ENCODE measurements around the gene PXK.
A peak's percentile ranks its signal among the peaks of the same experiment; 100 is the strongest.
"Not testable (repeated sequence)": the region's sequence is repeated elsewhere in the genome, so short reads cannot be mapped to it uniquely, and the experiment has no call there.

PXK gene

DNA sequence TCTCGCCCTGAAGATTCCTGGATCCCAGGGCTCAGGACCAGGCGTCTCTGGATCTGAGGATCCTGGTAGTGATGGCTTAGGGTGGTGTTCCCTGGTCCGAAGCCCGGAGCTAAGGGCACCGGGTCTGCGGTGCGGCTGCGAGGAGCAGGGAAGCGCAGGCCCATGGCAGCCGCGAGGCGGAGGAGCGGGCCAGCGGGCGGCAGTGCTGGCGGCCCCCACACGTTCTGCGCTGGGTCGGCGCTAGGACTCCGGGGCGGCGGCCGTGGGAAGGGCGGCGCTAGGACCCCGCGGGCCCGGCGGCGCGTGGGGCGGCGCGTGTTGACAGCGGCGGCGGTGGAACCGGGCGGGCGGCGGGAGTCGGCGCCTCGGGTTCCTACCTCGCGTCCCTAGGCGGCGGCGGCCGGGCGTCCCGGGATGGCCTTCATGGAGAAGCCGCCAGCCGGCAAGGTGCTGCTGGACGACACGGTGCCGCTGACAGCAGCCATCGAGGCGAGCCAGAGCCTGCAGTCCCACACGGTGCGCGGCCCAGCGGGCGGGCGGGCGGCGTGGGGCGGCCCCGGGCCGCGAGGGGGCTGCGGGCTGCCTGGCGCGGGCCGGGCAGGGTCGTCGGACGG lies at the start of gene PXK:
Gene PXK, plus strand, starts transcription at position 318 of the 614 bp plus-strand sequence. Its CDS starts 97 bp downstream, at position 415.
- DNase-seq (ENCODE audit: low spot score), result peak; percentile 85

DNA sequence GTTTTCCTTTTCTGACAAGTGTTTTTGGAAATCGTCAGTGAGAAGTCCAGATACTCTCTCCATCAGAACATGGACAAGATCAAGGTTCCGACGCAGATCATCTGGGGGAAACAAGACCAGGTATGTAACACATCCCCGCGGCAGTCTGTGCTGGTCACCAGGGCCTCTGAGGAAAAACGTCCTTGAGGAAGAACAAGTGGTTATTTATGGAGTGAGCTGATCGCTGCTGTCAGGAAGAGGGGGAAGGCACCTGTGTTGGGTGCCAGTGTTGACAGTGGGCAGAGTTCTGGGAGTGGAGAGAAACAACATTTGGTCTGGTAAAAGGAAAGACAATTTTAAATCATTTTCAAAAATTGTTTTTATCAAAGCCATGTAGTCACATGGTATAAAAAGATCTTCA lies 47.4 kb upstream of the PXK start:
- DNase-seq (ENCODE audit: low spot score), result no peak

DNA sequence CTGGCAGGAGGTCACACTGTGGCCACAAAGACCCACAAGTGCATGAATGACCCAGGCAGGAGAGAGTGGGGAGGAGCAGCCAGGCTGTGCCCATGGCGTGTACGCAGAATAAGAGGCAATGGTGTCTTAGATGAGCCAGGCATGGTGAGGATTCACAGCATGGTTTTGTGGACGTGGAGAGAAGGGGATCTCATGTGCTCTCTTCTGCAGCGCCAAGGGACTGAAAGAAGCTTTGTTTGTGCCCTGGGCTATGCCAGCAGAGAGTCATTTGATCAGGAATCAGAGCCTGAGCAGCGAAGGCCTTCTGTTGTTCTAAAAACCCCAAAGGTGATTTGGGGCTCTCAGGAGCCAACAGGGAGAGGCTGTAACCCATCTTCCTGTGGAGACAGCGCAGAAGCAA lies 45.3 kb upstream of the PXK start:
- peak; percentile 94 for DNase-seq (ENCODE audit: low spot score)

DNA sequence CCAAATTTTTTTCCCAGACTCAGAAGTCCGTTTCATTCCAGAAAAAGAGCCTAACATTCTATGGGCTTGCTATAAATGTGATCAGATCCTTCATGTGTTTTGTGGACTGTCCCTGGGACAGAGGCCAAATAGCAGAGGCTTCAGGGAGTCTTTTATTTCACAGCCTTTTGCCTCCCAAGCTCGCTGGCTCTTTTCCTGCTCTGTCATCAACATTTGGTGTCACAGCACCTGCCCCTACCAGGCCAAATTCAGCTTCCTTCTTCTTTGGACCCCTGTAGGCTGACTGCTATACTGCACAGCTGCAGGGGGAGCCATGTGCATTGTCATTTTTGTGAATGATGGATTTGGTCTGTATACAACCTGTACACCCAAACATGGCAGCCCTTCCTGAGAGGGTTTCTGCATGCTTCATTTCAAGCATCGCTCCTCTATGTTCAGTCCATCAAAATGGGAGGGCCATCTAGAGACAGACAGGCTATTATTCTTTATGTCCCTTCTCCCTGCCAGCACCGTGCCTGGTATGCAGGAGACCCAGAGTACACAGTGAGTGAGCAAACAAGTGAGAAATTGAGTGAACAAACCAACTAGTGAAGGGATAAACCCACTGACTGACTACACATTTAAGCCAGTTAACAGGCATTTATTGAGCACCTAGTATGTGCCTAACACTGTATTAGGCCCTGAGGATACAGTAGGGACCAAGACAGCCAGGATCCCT lies 44.5 kb upstream of the PXK start:
- DNase-seq (ENCODE audit: low spot score), result no peak

DNA sequence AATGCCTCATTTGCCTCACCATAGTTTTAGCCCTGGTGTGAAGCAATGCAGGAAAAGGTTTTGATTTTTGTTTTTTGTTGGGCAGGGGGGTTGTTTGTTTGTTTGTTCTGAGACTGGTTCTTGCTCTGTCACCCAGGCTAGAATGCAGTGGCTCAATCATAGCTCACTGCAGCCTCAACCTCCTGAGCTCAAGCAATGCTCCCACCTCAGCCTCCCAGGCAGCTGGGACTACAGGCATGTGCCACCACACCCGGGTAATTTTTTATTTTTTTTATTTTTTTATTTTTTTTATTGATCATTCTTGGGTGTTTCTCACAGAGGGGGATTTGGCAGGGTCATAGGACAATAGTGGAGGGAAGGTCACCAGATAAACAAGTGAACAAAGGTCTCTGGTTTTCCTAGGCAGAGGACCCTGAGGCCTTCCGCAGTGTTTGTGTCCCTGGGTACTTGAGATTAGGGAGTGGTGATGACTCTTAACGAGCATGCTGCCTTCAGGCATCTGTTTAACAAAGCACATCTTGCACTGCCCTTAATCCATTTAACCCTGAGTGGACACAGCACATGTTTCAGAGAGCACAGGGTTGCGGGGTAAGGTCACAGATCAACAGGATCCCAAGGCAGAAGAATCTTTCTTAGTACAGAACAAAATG lies 43.6 kb upstream of the PXK start:
- not testable (repeated sequence) for DNase-seq (ENCODE audit: low spot score)

DNA sequence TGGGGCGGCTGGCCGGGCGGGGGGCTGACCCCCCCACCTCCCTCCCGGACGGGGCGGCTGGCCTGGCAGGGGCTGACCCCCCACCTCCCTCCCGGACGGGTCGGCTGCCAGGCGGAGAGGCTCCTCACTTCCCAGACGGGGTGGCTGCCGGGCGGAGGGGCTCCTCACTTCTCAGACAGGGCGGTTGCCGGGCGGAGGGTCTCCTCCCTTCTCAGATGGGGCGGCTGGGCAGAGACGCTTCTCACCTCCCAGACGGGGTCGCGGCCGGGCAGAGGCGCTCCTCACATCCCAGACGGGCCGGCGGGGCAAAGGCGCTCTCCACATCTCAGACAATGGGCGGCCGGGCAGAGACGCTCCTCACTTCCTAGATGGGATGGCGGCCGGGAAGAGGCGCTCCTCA lies 42.2 kb upstream of the PXK start:
- not testable (repeated sequence) for DNase-seq (ENCODE audit: low spot score)

DNA sequence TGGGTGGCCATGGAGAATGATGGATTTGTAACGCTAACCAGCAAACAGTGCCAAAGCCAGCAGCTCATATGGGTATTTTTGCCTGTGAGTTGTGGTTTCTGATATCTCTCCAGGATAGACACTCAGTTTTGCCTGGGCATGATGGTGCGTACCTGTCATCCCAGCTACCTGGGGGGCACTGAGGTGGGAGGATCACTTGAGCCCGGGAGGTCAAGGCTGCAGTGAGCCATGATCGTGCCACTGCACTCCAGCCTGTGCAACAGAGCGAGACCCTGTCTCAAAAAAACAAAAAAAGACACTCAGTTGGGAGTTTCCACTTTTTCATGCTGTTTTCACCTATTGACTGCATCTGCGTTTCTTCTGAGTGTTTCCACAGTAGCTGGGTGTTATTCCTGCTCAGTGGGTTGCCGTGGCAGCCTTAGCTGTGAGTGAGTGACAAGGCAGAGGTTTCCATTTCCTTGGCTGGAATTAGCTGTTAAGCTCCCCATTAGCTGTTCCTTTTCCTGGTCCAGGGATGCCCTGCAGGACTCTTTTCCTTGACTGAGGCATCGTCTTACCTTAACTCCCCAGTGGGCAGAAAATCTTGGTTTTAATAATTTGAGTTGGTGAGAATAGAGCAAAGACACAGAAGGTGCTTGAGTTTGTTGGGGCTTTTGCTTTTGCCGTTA lies 40.9 kb upstream of the PXK start:
- no peak for DNase-seq (ENCODE audit: low spot score)

DNA sequence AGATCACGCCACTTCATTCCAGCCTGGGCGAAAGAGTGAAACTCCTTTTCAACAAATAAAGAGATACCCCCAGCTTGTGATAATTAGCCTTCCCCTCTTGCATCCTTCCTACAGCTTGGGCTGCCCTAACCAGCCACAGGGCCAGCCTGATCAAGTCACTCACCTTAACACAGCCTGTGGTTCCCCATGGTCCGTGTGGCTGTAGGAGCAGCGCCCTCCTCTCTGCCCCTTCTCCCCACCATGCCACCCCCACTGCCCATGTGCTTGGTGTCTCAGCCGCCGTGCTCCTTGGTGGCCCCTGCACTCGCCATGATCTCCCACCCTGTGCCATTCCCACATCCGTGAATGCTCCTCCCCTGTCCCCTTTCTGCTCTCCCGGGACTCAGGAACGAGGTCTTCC lies 39.8 kb upstream of the PXK start:
- no peak for DNase-seq (ENCODE audit: low spot score)

DNA sequence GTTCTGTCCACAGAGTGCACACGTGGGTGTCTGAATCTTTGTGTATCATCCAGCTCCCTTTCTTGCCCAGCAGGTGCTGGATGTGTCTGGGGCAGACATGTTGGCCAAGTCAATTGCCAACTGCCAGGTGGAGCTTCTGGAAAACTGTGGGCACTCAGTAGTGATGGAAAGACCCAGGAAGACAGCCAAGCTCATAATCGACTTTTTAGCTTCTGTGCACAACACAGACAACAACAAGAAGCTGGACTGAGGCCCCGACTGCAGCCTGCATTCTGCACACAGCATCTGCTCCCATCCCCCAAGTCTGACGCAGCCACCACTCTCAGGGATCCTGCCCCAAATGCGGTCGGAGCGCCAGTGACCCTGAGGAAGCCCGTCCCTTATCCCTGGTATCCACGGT lies 39.2 kb upstream of the PXK start:
- DNase-seq (ENCODE audit: low spot score), result peak; percentile 82

DNA sequence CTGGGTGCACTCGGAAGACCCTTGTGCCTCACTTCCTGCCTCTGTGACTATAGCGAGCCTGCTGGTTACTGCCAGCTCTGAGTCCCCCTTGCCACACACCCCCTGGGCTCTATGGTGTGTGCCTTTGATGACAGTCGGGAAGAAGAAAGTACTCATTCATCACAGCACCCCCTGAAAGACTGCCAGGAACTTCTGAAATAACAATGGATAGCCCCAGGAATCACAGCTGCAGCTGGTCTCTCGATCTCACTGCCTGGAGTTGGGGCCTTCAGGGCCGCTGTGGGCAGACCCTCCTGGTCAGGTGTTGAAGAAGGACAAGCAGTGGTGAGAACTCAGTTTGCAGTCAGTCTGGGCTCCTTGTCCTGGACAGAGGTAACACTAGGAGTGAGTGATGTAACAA lies 36.4 kb upstream of the PXK start:
- DNase-seq (ENCODE audit: low spot score), result peak; percentile 97

DNA sequence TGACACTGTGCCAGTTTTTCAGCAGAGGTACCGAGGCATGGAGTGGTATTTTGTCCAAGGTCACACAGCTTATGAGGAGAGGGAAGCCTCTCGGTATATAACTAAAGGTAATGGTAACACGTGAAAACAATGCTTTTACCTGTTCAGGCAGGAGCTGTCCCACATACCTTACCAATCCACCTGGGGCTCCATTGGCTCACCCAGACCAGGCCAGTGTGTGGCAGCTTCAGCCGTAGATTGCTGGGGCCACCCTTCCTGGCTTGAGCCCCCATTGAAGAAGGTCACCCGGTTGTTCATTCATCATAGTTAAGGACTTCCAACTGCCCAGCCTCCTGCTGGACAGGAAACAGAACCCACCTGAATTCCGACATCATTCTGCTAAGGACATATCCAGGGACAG lies 35.8 kb upstream of the PXK start:
- no peak for DNase-seq (ENCODE audit: low spot score)

DNA sequence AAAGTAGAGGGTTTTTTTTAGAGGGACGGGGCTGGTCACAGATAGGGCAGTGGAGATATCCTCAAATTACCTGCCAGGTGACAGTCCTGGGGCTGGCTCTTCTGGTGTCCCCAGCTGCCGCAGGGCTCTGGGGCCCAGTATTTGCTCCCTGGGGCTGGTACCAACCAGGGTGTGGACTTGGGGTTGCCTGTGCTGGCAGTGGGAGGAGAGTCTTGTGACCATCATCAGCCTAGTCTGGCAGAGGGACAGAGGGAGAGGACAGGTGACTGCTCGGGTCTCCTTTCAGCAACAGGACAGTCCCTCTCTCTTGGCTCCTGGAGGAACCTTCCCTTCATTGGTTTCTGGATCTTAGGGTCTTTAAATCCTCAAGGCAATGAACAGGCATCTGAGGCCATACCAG lies 34.5 kb upstream of the PXK start:
- DNase-seq (ENCODE audit: low spot score), result no peak

DNA sequence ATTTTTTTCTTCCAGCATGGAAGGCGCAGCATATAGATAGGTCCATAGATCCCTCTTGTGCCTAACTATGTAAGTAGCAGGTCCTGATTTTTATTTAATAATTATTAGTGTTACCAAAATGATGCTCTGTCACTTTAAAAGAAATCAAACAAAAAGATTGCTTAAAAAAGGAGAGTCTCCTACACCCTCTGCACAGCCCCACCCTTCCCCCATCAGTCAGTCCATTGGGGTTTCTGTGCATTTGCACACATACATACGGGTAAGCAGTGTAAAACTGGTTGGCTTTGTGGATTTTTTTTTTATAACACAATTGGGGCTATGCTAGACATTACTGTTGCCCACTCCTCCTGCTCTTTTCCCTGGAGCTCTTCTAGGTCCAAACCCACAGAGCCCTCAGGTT lies 33.6 kb upstream of the PXK start:
- no peak for DNase-seq (ENCODE audit: low spot score)

DNA sequence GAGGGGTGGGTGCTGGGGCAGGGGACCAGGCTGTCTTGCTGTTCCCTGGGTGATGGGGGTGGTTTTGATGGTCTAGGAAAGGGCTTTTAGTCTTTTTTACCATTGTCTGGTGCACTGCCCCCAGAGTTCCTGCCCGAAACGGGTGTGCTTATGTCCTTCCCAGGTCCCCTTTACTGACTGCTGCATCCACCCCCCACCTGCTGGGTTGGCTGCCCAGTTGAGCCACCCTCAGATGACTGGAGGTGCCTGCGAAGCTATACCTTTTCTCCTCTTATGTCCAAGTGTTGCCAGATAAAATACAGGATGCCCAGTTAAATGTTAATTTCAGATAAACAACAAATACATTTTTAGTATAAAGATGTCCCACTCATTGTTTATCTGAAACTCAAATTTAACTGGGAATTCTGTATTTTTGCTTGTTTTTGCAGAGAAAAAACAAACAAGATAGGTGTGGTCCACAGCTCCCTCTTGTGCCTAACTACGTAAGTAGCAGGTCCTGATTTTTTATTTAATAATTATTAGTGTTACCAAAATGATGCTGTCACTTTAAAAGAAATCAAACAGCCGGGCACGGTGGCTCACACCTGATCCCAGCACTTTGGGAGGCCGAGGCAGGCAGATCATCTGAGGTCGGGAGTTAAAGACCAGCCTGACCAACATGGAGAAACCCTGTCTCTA lies 32.7 kb upstream of the PXK start:
- no peak for DNase-seq (ENCODE audit: low spot score)

DNA sequence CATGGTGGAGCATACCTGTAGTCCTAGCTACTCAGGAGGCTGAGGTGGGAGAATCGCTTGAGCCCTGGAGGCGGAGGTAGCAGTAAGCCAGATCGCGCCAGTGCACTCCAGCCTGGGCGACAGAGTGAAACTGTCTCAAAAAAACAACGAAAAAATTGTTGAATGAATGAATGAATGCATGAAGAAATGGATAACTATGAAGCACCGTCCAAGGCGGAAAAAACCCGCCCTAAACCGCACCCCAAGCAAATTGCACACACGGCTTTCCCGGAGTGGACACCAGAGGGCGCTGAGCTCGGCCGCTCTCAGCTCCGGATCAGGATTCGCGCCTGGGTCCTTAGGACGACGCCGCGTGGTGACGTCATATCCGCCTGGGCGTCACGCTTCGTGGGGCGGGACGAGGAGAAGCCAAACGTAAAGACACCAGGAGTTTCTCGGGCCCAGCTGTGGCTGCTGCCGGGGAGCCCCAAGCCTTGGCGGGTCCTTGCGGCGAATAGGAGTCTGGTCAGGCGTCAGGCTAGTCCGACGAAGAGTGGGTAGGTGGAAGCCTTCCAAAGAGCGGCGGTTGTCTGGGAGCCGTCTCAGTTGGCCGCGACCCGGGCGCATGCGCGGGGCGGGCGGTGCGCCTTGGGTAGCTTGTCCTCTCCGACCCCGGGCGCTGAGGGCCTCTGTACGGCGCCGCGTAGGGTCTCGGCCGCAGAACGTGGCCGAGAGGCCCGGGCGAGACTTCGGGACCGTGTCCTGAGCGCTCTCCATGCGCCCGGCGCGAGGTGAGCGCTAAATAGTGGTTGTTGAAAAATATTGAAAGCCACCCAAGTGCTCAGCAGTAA lies 26.6 kb upstream of the PXK start, which contains the start of the genes HTD2 and RPP14:
Gene HTD2, plus strand, starts transcription at position 639 of the 830 bp plus-strand sequence. CDS start 11,094 bp downstream, outside the sequence.
Gene RPP14, plus strand, starts transcription at position 364 of the 830 bp plus-strand sequence. CDS start 4,085 bp downstream, outside the sequence.
- peak; percentile 96 for DNase-seq (ENCODE audit: low spot score)

DNA sequence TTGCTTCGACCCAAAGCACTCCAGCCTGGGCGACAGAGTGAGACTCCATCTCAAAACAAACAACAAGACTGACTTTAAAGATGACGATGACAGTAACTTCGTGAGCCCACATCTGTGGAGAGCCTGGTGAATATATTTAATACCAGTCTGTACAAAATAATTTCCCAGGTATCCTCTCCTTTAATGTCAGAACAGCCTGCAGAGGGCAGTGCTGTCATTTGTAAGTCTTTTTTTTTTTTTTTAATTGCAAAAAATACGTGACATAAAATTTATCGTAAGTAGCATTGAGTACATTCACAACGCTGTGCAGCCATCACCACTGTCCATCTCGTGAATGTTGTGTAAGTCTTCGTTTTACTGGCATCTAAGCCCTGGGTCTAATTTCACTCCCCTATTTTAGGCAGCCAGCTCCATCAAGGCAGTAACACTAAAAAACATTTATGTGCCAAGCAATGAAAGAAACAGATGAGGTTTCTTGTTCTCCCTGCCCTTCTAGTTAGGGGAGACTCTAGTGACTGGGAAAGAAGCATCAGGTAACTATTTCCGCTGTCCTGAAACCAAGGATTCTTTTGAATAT lies 25.0 kb upstream of the PXK start:
- no peak for DNase-seq (ENCODE audit: low spot score)

DNA sequence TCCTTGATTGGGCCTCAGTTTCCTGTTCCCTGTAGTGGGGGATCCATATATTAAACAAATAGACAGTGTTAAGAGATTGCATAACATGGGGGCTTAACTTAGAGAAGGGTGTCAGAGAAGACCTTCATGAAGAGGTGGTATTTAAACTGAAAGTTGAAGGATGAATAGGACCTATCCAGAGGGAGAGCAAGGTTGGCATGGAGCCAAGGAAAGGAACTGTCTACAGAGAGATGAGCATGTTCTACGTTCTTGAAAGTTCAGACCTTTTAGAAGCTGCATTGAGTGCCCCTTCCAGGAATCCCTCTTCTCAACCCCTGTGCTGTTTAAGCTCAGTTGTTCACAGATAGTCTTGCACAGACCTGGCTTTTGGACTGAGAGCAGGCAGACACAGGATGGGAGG lies 24.0 kb upstream of the PXK start:
- DNase-seq (ENCODE audit: low spot score), result no peak

DNA sequence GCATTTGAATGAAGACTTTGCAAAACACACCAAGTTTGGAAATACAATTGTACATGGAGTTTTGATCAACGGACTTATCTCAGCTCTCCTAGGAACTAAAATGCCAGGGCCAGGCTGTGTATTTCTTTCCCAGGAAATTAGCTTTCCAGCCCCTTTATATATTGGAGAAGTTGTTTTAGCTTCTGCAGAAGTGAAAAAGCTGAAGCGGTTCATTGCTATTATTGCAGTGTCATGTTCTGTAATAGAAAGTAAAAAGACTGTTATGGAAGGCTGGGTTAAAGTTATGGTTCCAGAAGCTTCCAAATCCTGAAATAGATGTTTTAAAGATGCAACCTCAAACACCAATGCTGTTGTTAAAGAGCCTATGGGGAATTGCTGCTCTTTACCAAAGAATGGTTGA lies 14.9 kb upstream of the PXK start:
- no peak for DNase-seq (ENCODE audit: low spot score)

DNA sequence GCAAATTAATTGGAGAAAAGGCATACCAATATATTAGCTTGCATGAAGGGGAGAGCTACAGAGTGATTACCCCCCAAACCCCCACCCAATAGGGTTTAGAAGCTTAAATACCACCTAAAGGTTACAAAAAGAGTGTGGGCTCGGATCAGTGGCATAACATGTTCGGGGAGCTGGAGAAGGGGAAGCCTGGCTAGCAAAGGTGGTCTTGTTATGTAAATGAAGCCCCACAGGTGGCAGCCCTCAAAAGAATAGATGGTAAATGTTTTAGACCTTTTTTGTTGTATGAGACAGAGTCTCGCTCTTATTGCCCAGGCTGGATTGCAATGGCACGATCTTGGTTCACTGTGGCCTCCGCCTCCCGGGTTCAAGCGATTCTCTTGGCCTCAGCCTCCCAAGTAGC lies 10.9 kb upstream of the PXK start:
- no peak for DNase-seq (ENCODE audit: low spot score)

DNA sequence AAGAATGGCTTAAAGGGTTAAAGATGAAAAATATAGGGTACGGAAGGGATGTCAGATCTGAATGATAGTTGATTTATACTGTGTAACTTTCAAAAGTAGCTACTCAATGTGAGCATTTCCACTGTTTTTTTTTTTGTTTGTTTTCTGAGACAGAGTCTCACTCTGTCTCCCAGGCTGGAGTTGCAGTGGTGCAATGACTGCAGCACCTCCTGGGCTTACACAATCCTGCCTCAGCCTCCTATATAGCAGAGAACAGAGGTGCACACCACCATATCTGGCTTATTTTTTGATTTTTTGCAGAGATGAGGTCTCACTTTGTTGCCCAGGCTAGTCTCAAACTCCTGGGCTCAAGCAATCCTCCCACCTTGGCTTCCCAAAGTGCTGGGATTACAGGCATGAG lies 9.9 kb upstream of the PXK start:
- DNase-seq (ENCODE audit: low spot score), result no peak
